Measurements from ENCODE around the gene PRM2.

PRM2 gene

DNA sequence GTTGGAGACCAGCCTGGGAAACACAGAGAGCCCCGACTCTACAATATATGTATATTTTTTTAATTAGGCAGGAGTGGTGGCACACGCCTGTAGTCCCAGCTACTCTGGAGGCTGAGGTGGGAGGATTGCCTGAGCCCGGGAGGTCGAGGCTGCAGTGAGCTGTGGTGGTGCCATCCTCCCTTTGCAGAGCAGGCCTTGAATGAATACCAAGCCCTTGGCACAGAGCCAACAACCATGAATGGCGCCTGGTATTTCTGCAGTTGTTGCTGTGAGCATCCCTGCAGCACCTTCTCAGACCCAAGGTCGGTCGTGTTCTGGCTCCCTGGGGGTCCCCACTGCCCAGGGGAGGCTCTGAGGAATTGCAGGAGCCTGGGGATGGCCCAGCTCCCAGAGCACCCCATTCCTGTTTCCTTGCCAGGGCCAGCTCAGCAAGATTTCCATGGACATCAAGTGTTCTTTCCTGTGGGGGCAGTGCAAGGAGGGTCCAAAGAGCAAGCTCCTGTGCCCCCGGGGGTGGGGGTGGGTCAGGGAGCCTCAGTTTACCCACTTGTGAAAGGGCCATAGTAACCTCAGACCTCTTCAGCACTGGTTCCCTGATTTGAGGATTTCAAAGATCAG is 43.4 kb upstream of the PRM2 start:
- no peak for TF ChIP-seq CTCF (IDR thresholded peaks at IDR 0.05; ENCODE audit: insufficient read depth, low read depth, low read length, missing control alignments)
- DNase-seq (ENCODE audit: low read depth): peak; percentile 36
- no peak overlapping the region for H3K4me3 ChIP-seq (ENCODE audit: low read length)

- H3K4me3 ChIP-seq (ENCODE audit: low read length): no peak overlapping the region
- TF ChIP-seq CTCF (IDR thresholded peaks at IDR 0.05; ENCODE audit: insufficient read depth, low read depth, low read length, missing control alignments): no peak
- no peak for DNase-seq (ENCODE audit: low read depth)
Observed at GRCh38 chr16:11318817-11319216, 42.5 kb upstream of the PRM2 start.

GRCh38 chr16:11316331-11317015 is 40.2 kb upstream of the PRM2 start:
- TF ChIP-seq CTCF (IDR thresholded peaks at IDR 0.05; ENCODE audit: insufficient read depth, low read depth, low read length, missing control alignments): no peak
- no peak overlapping the region for H3K4me3 ChIP-seq (ENCODE audit: low read length)
- no peak for DNase-seq (ENCODE audit: low read depth)

DNA sequence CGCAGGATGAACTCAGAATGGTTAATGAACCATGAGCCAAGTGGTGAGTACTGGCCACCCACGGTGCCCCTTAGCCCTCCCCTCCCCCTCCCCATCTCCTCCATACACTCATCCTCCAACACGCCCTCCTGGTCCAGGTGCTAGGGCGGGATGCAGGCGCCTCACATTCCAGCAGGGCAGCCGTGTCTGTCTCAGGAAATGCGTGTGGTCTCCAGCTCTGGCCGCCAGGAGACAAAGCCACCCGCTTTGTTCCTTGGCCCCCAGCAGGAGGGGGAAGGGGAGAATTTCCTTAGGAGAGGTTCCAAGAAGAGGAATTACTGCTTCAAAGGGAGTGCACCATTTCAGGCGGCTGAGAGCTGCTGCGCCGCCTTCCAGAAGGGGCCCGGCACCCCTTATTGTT is 39.2 kb upstream of the PRM2 start:
- DNase-seq (ENCODE audit: low read depth): peak; percentile 45
- no peak overlapping the region for H3K4me3 ChIP-seq (ENCODE audit: low read length)
- peak; percentile 13 for TF ChIP-seq CTCF (IDR thresholded peaks at IDR 0.05; ENCODE audit: insufficient read depth, low read depth, low read length, missing control alignments)

- TF ChIP-seq CTCF (IDR thresholded peaks at IDR 0.05; ENCODE audit: insufficient read depth, low read depth, low read length, missing control alignments): no peak
- H3K4me3 ChIP-seq (ENCODE audit: low read length): no peak overlapping the region
- DNase-seq (ENCODE audit: low read depth): no peak
Observed at GRCh38 chr16:11314309-11314894, 38.1 kb upstream of the PRM2 start.

DNA sequence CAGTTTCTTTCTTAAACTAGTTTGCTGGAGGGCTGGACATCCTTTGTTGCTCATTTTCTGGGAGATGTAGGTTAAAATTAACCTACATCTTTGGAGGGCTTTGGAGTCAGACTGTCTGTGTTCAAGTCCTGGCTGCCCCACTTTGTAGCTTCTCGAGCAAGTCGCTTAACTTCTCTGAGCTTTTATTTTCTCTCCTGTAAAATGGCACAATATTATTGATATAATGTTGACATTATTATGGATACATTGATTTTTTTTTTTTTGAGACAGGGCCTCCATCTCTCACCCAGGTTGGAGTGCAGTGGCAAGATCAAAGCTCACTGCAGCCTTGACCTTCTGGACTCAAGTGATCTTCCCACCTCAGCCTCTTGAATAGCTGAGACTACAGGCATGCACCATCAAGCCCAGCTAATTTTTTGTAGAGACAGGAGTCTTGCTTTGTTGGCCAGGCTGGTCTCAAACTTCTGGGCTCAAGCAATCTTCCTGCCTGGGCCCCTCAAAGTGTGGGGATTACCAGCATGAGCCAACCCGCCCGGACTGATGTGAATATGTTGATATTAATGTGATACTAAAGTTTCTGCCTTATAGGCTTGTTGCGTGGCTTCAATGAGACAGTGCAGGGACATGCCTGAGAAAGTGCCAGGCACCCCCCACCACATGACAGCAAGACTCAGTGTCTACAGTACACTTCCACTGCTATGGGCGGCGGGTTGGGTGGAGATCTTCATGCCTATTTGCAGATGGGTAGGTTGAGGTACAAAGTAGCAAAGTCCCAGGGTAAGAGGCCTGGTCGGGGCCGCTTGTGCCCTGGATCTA is 37.4 kb upstream of the PRM2 start:
- H3K4me3 ChIP-seq (ENCODE audit: low read length): no peak overlapping the region
- TF ChIP-seq CTCF (IDR thresholded peaks at IDR 0.05; ENCODE audit: insufficient read depth, low read depth, low read length, missing control alignments): no peak
- no peak for DNase-seq (ENCODE audit: low read depth)

Measured in epithelial cell of esophagus (primary cell).